IMR-90 (cell line): Measurements from ENCODE around the gene PALB2. TPM values are rescaled to one million over a fixed set of nuclear protein-coding genes. Genes with fewer than 3 reads are reported as not detected.

Experiments used
- ATAC-seq: fragments of 200-7000 bp; cut with Tn5 transposase; 2 replicates; pipeline ENCODE4 v1.9.1; 2020; ENCODE audit warnings: low read depth, mild to moderate bottlenecking, moderate library complexity
- BruUV-seq: library from RNA; stranded (reverse); fragments of 400-500 nt; replicated peaks from 2 replicates; lab custom pipeline; 2021; lab: Mats Ljungman, UMichigan
- CTCF ChIA-PET: fragments of 300-600 bp; formaldehyde crosslinking; extraction: SDS; loops from one replicate; lab custom pipeline; 2021; ENCODE audit warnings: antibody characterized with exemption; lab: Yijun Ruan, JAX
- POLR2A ChIA-PET: fragments of 300-600 bp; sonication (Branson Sonifier 250); formaldehyde crosslinking; loops from one replicate; lab custom pipeline; 2022; ENCODE audit warnings: antibody characterized with exemption; ENCODE audit not compliant: unreplicated experiment; lab: Charles Lee
- DNase-seq: peaks from one replicate; pipeline ENCODE4 v3.0.0; 2013
- H2AFZ ChIP-seq: replicated peaks from 2 replicates; pipeline ENCODE3; 2013; ENCODE audit warnings: low read length, mild to moderate bottlenecking; ENCODE audit not compliant: poor library complexity
- H2AK5ac ChIP-seq: 2 replicates; pipeline ENCODE4 v1.6.1; 2013; ENCODE audit warnings: low read depth, low read length, inconsistent platforms
- H2AK9ac ChIP-seq: replicated peaks from 2 replicates; pipeline ENCODE3; 2013; ENCODE audit warnings: mild to moderate bottlenecking, low read depth, low read length, moderate library complexity; ENCODE audit not compliant: poor library complexity
- H2BK120ac ChIP-seq: 2 replicates; pipeline ENCODE4 v1.6.1; 2013; ENCODE audit warnings: low read depth, low read length, inconsistent platforms
- H2BK15ac ChIP-seq: 3 replicates; pipeline ENCODE4 v1.6.1; 2013; ENCODE audit warnings: low read depth, low read length, inconsistent platforms
- H2BK20ac ChIP-seq: 2 replicates; pipeline ENCODE4 v1.6.1; 2013; ENCODE audit warnings: low read depth, mild to moderate bottlenecking, inconsistent platforms, low read length, moderate library complexity
- H2BK5ac ChIP-seq: 2 replicates; pipeline ENCODE4 v1.6.1; 2013; ENCODE audit warnings: mild to moderate bottlenecking, low read depth, low read length, inconsistent platforms; ENCODE audit not compliant: poor library complexity, severe bottlenecking
- H3K14ac ChIP-seq: replicated peaks from 2 replicates; pipeline ENCODE4 v1.6.1; 2013; ENCODE audit warnings: low read depth, low read length, inconsistent platforms
- H3K18ac ChIP-seq: 2 replicates; pipeline ENCODE4 v1.6.1; 2013; ENCODE audit warnings: low read depth, low read length, control low read depth
- H3K23ac ChIP-seq: 2 replicates; pipeline ENCODE4 v1.6.1; 2013; ENCODE audit warnings: low read depth, low read length, inconsistent platforms
- H3K27ac ChIP-seq: 2 replicates; pipeline ENCODE4 v1.5.1; 2013; ENCODE audit warnings: mild to moderate bottlenecking, control low read depth, low read length; ENCODE audit not compliant: insufficient read depth
- H3K27me3 ChIP-seq: 2 replicates; pipeline ENCODE4 v1.6.1; 2013; ENCODE audit warnings: low read length; ENCODE audit not compliant: control insufficient read depth, insufficient read depth
- H3K36me3 ChIP-seq: 2 replicates; pipeline ENCODE4 v1.6.1; 2013; ENCODE audit warnings: low read length, mixed read lengths; ENCODE audit not compliant: control insufficient read depth, insufficient read depth
- H3K4ac ChIP-seq: 2 replicates; pipeline ENCODE4 v1.6.1; 2013; ENCODE audit warnings: low read depth, low read length, inconsistent platforms
- H3K4me1 ChIP-seq: 2 replicates; pipeline ENCODE4 v1.6.1; 2013; ENCODE audit warnings: low read length, mixed read lengths; ENCODE audit not compliant: control insufficient read depth, insufficient read depth
- H3K4me2 ChIP-seq: 2 replicates; pipeline ENCODE4 v1.6.1; 2013; ENCODE audit warnings: low read depth, mild to moderate bottlenecking, control low read depth, low read length, moderate library complexity
- H3K4me3 ChIP-seq: 2 replicates; pipeline ENCODE4 v1.5.1; 2013; ENCODE audit warnings: low read depth, mild to moderate bottlenecking, control low read depth, low read length, moderate library complexity; ENCODE audit not compliant: insufficient read depth
- H3K56ac ChIP-seq: 2 replicates; pipeline ENCODE4 v1.6.1; 2013; ENCODE audit warnings: low read length, inconsistent platforms; ENCODE audit not compliant: insufficient read depth; ENCODE audit errors: extremely low read depth
- H3K79me1 ChIP-seq, 2 experiments: 2 replicates each; pipeline ENCODE4 v1.6.1; 2013; ENCODE audit warnings: low read length in 2 of 2, inconsistent platforms in 1 of 2, low read depth in 1 of 2
- H3K9ac ChIP-seq: 2 replicates; pipeline ENCODE4 v1.6.1; 2013; ENCODE audit warnings: low read depth, low read length, control low read depth
- H3K9me1 ChIP-seq: 2 replicates; pipeline ENCODE4 v1.6.1; 2013; ENCODE audit warnings: low read length, inconsistent platforms; ENCODE audit not compliant: insufficient read depth
- H3K9me3 ChIP-seq: 2 replicates; pipeline ENCODE4 v1.6.1; 2013; ENCODE audit warnings: low read length; ENCODE audit not compliant: control insufficient read depth, insufficient read depth
- H4K20me1 ChIP-seq: 2 replicates; pipeline ENCODE4 v1.6.1; 2013; ENCODE audit warnings: low read length, inconsistent platforms; ENCODE audit not compliant: insufficient read depth
- H4K5ac ChIP-seq: 2 replicates; pipeline ENCODE4 v1.6.1; 2013; ENCODE audit warnings: mild to moderate bottlenecking, low read depth, low read length, control low read depth
- H4K8ac ChIP-seq, 2 experiments: 2 replicates each; pipeline ENCODE4 v1.6.1; 2013; ENCODE audit warnings: low read depth in 2 of 2, low read length in 2 of 2, control low read depth in 1 of 2, inconsistent platforms in 1 of 2
- H4K91ac ChIP-seq: 2 replicates; pipeline ENCODE4 v1.6.1; 2013; ENCODE audit warnings: low read depth, low read length, inconsistent platforms; ENCODE audit not compliant: insufficient read depth
- BHLHE40 ChIP-seq: fragments of 150-350 bp; IDR thresholded peaks from 2 replicates; pipeline ENCODE4 v1.6.1; 2016; ENCODE audit warnings: mild to moderate bottlenecking, low read depth, low read length
- CEBPB ChIP-seq: IDR thresholded peaks from 2 replicates; pipeline ENCODE4 v1.6.1; 2012; ENCODE audit warnings: low read depth, low read length, improper control_type of control experiment
- CHD1 ChIP-seq: IDR thresholded peaks from 2 replicates; pipeline ENCODE4 v1.6.1; 2012; ENCODE audit warnings: low read depth, low read length, improper control_type of control experiment
- FOS ChIP-seq: fragments of 150-350 bp; IDR thresholded peaks from 2 replicates; pipeline ENCODE4 v1.6.1; 2016; ENCODE audit warnings: low read depth, low read length
- MAFK ChIP-seq: IDR thresholded peaks from 2 replicates; pipeline ENCODE4 v1.6.1; 2012; ENCODE audit warnings: low read depth, low read length, improper control_type of control experiment
- MAZ ChIP-seq: IDR thresholded peaks from 2 replicates; pipeline ENCODE4 v1.6.1; 2012; ENCODE audit warnings: low read depth, mild to moderate bottlenecking, low read length, improper control_type of control experiment, moderate library complexity, borderline replicate concordance
- MXI1 ChIP-seq: IDR thresholded peaks from 2 replicates; pipeline ENCODE4 v1.6.1; 2012; ENCODE audit warnings: low read depth, mild to moderate bottlenecking, low read length, moderate library complexity, borderline replicate concordance
- NFE2L2 ChIP-seq: fragments of 150-350 bp; IDR thresholded peaks from 2 replicates; pipeline ENCODE4 v1.6.1; 2016; ENCODE audit warnings: low read depth, mild to moderate bottlenecking, low read length
- POLR2A ChIP-seq: IDR thresholded peaks from 2 replicates; pipeline ENCODE4 v1.6.1; 2012; ENCODE audit warnings: mild to moderate bottlenecking, low read depth, low read length
- RAD21 ChIP-seq: IDR thresholded peaks from 2 replicates; pipeline ENCODE4 v1.6.1; 2012; ENCODE audit warnings: low read length, improper control_type of control experiment
- RCOR1 ChIP-seq: IDR thresholded peaks from 2 replicates; pipeline ENCODE4 v1.6.1; 2012; ENCODE audit warnings: mild to moderate bottlenecking, low read length, improper control_type of control experiment; ENCODE audit not compliant: insufficient replicate concordance
- RFX5 ChIP-seq: IDR thresholded peaks from 2 replicates; pipeline ENCODE4 v1.8.0; 2012; ENCODE audit warnings: low read depth, mild to moderate bottlenecking, low read length, moderate library complexity
- SMC3 ChIP-seq: fragments of 150-350 bp; IDR thresholded peaks from 2 replicates; pipeline ENCODE4 v1.6.1; 2016; ENCODE audit warnings: low read depth, mild to moderate bottlenecking, antibody characterized with exemption, low read length, moderate library complexity
- dilution Hi-C: fragments of 300-500 bp; cut with HindIII; formaldehyde crosslinking; loops from one replicate; pipeline ENCODE4 v1.14.3; 2018; ENCODE audit warnings: low sequenced_read_pairs; ENCODE audit not compliant: unreplicated experiment
- in situ Hi-C: fragments of 300-500 bp; cut with MboI; formaldehyde crosslinking; loops from 3 replicates; pipeline ENCODE4 v1.14.3; 2019; ENCODE audit warnings: low sequenced_read_pairs, inconsistent platforms, mixed read lengths
- intact Hi-C: fragments of 100-400 bp; cut with micrococcal nuclease; formaldehyde crosslinking; loops from 2 replicates; pipeline ENCODE4 v1.10.0; 2022
- polyA plus RNA-seq, 3 experiments: library from polyadenylated mRNA; depleted of rRNA; stranded (reverse); fragments of >200 nt; gene quantifications; 2 replicates each; pipeline ENCODE4 v1.2.3, GENCODE V29; 2012; ENCODE audit warnings: low replicate concordance in 1 of 3
- total RNA-seq: library from RNA; depleted of rRNA; stranded (reverse); fragments of >200 nt; gene quantifications from 2 replicates; pipeline ENCODE4 v1.2.3, GENCODE V29; 2012
- TF ChIP-seq, protein P1 (sequence below): conservative IDR thresholded peaks from 2 replicates; pipeline ENCODE4 v1.5.1; 2012; ENCODE audit warnings: mild to moderate bottlenecking, low read depth, low read length, improper control_type of control experiment
- TF ChIP-seq, protein P2 (sequence below): fragments of 150-350 bp; IDR thresholded peaks from 2 replicates; pipeline ENCODE4 v1.6.1; 2016; ENCODE audit warnings: low read depth, mild to moderate bottlenecking, low read length, moderate library complexity, borderline replicate concordance
- TF ChIP-seq, protein P3 (sequence below): fragments of 150-350 bp; IDR thresholded peaks from 2 replicates; pipeline ENCODE4 v1.6.1; 2017; ENCODE audit warnings: mild to moderate bottlenecking, antibody characterized with exemption, low read length, low read depth

The PALB2 gene
- total and polyA plus RNA-seq, 2 of the 4 experiments (the other 2 are of a cell fraction), result 4.1 to 8.6 TPM

DNA sequence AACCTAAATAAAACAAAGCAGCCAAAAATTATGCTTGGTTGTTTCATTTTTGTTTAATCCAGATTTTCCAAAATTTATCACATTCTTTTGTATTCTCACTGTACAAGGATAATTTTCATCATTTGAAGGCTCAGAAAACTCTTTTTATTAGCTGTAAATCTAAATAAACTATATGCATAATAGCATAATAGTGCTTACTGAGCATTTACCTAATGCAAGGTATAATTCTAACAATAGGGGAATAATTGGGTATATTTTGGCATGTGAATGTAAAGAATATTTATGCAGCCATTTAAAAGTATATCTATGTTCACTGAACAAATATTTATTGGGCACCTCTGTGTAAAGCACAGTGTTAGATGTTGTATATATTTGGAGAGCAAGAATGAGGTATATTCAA lies 17.0 kb downstream of the PALB2 start:
- no peak for ATAC-seq
- H2AK5ac ChIP-seq, result no peak overlapping the region
- no peak overlapping the region for H3K4ac ChIP-seq
- H3K56ac ChIP-seq, result no peak overlapping the region
- no peak for DNase-seq
- H2BK15ac ChIP-seq, result no peak overlapping the region
- intact Hi-C loops (no loop called here), dilution Hi-C loops (no loop called here), in situ Hi-C loops (loop anchor here (5.0 kb wide), 1 partner anchor 52 kb away; no protein-coding TSS in a partner anchor)
- H3K4me2 ChIP-seq, result no peak overlapping the region
- H3K23ac ChIP-seq, result no peak overlapping the region
- H2BK120ac ChIP-seq, result no peak overlapping the region
- H3K14ac ChIP-seq, result no peak overlapping the region
- no peaks in the 10 kb centered on the region for H3K4me1 ChIP-seq
- H3K9me1 ChIP-seq, result no peaks in the 10 kb centered on the region
- POLR2A ChIA-PET, result no interaction called here
- no peak overlapping the region for H3K9ac ChIP-seq
- no peaks in the 10 kb centered on the region for H3K27me3 ChIP-seq
- no TSS peak for BruUV-seq
- no peak overlapping the region for H2BK5ac ChIP-seq
- H4K91ac ChIP-seq, result no peak overlapping the region
- CTCF ChIA-PET, result no interaction called here
- H3K79me1 ChIP-seq, result no peaks in the 10 kb centered on the region
- TF ChIP-seq, protein P1, sequence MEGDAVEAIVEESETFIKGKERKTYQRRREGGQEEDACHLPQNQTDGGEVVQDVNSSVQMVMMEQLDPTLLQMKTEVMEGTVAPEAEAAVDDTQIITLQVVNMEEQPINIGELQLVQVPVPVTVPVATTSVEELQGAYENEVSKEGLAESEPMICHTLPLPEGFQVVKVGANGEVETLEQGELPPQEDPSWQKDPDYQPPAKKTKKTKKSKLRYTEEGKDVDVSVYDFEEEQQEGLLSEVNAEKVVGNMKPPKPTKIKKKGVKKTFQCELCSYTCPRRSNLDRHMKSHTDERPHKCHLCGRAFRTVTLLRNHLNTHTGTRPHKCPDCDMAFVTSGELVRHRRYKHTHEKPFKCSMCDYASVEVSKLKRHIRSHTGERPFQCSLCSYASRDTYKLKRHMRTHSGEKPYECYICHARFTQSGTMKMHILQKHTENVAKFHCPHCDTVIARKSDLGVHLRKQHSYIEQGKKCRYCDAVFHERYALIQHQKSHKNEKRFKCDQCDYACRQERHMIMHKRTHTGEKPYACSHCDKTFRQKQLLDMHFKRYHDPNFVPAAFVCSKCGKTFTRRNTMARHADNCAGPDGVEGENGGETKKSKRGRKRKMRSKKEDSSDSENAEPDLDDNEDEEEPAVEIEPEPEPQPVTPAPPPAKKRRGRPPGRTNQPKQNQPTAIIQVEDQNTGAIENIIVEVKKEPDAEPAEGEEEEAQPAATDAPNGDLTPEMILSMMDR, result no peak
- no peak for TF ChIP-seq BHLHE40
- no peak for TF ChIP-seq CEBPB
- no peak for TF ChIP-seq MAFK
- no peak for TF ChIP-seq NFE2L2
- TF ChIP-seq RAD21, result no peak
- TF ChIP-seq, protein P2, sequence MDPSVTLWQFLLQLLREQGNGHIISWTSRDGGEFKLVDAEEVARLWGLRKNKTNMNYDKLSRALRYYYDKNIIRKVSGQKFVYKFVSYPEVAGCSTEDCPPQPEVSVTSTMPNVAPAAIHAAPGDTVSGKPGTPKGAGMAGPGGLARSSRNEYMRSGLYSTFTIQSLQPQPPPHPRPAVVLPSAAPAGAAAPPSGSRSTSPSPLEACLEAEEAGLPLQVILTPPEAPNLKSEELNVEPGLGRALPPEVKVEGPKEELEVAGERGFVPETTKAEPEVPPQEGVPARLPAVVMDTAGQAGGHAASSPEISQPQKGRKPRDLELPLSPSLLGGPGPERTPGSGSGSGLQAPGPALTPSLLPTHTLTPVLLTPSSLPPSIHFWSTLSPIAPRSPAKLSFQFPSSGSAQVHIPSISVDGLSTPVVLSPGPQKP, result no peak
- no peak for TF ChIP-seq RFX5
- TF ChIP-seq FOS, result no peak
- TF ChIP-seq SMC3, result no peak
- TF ChIP-seq, protein P3, sequence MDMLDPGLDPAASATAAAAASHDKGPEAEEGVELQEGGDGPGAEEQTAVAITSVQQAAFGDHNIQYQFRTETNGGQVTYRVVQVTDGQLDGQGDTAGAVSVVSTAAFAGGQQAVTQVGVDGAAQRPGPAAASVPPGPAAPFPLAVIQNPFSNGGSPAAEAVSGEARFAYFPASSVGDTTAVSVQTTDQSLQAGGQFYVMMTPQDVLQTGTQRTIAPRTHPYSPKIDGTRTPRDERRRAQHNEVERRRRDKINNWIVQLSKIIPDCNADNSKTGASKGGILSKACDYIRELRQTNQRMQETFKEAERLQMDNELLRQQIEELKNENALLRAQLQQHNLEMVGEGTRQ, result no peak
- no peak for TF ChIP-seq POLR2A
- TF ChIP-seq MAZ, result no peak
- TF ChIP-seq CHD1, result no peak
- no peak for TF ChIP-seq MXI1
- no peak for TF ChIP-seq RCOR1
- H4K8ac ChIP-seq, result no peak overlapping the region
- peaks cover 27% of the 10 kb centered on the region for H3K36me3 ChIP-seq
- H3K9me3 ChIP-seq, result no peaks in the 10 kb centered on the region
- H2AFZ ChIP-seq, result no peak overlapping the region
- H4K20me1 ChIP-seq, result no peaks in the 10 kb centered on the region
- no peak overlapping the region for H3K27ac ChIP-seq
- H3K4me3 ChIP-seq, result no peak overlapping the region
- no peak overlapping the region for H2BK20ac ChIP-seq
- no peak overlapping the region for H4K5ac ChIP-seq
- H2AK9ac ChIP-seq, result no peak overlapping the region
- no peak overlapping the region for H3K18ac ChIP-seq
